Measurements from ENCODE around the gene UGT1A7.
"Not testable (repeated sequence)": the region's sequence is repeated elsewhere in the genome, so short reads cannot be mapped to it uniquely, and the experiment has no call there.

The UGT1A7 gene

DNA sequence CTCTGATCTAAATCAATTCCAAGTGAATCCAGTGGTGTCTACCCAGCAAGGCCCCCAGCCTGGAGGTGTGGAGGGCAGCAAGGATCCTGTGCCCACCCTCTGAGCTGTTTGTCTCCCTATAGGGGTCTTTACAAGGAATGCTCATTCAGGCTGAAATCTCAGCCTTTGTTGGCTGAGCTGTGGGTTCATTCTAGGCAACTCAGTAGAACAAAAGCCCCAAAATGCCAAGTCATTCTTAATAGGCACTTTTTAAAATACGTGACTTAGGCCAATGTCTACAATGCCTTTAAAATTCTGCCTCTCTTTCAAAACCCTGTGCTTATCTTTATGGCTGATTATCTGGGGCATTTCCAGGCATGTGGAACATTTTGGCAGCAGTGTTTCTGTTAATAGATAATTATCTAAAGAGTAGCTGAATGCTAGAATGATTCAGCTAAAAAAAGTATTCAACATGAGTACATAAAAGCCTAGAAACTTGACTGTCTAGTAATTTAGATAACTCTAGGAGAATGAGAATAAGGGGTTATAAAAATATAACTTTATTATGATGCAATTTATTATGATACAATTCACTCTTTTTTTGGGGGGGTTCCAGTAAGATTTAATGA lies 18.4 kb downstream of the UGT1A7 start:
- no peak overlapping the region for H3K4me3 ChIP-seq (ENCODE audit: low read depth, low read length)
- TF ChIP-seq, protein P1, sequence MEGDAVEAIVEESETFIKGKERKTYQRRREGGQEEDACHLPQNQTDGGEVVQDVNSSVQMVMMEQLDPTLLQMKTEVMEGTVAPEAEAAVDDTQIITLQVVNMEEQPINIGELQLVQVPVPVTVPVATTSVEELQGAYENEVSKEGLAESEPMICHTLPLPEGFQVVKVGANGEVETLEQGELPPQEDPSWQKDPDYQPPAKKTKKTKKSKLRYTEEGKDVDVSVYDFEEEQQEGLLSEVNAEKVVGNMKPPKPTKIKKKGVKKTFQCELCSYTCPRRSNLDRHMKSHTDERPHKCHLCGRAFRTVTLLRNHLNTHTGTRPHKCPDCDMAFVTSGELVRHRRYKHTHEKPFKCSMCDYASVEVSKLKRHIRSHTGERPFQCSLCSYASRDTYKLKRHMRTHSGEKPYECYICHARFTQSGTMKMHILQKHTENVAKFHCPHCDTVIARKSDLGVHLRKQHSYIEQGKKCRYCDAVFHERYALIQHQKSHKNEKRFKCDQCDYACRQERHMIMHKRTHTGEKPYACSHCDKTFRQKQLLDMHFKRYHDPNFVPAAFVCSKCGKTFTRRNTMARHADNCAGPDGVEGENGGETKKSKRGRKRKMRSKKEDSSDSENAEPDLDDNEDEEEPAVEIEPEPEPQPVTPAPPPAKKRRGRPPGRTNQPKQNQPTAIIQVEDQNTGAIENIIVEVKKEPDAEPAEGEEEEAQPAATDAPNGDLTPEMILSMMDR (IDR thresholded peaks at IDR 0.05; ENCODE audit: control insufficient read depth, extremely low read depth, insufficient read depth): no peak
- DNase-seq (ENCODE audit: low read depth): peak; percentile 97

DNA sequence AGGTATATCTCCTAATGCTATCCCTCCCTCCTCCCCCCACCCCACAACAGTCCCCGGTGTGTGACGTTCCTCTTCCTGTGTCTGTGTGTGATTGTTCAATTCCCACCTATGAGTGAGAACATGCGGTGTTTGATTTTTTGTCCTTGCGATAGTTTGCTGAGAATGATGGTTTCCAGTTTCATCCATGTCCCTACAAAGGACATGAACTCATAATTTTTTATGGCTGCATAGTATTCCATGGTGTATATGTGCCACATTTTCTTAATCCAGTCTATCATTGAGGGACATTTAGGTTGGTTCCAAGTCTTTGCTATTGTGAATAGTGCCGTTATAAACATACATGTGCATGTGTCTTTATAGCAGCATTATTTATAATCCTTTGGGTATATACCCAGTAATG lies 19.1 kb downstream of the UGT1A7 start:
- not testable (repeated sequence) for DNase-seq (ENCODE audit: low read depth); H3K4me3 ChIP-seq (ENCODE audit: low read depth, low read length)

DNA sequence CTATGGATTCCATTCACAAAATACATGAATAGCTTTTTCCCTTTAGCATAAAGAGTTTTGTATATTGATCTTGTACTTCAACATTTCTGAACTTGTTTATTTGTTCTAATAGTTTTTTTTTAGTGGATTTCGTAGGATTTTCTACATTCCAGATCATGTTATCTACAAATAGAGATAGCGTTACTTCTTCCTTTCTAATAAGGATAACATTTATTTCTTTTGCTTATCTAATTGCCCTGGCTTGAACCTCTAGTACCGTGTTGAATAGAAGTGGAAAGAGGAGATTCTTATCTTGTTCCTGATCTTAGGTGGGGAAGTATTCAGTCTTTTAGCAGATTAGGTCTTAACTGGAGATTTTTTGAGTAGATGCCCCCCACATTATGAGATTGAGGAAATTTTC lies 20.5 kb downstream of the UGT1A7 start:
- DNase-seq (ENCODE audit: low read depth): no peak
- H3K4me3 ChIP-seq (ENCODE audit: low read depth, low read length): no peak overlapping the region
- TF ChIP-seq, protein P1 (IDR thresholded peaks at IDR 0.05; ENCODE audit: control insufficient read depth, extremely low read depth, insufficient read depth): no peak

DNA sequence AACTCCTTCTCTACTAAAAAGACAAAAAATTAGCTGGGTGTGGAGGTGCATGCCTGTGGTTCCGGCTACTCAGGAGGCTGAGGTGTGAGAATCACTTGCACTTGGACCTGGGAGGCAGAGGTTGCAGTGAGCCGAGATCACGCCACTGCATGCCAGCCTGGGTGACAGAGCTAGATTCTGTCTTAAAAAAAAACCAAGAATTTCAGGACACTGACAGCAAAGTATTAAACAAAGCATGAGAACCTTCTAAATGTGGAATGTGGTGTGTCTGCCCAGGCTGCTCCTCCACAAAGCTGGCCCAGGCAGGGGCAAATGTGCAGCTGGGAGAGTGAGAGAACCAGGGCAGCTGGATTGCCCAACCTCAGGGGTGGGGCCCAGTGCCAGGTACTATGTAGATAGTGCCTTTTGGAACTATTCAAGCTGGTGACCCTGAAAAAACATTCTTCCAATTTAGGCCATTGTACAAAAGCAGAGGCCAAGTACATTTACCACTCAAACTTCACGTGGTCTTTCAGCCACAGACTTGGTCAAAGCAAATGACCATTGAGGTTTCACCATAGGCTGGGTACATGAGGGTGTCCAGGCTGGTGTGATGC lies 24.3 kb downstream of the UGT1A7 start:
- TF ChIP-seq, protein P1 (IDR thresholded peaks at IDR 0.05; ENCODE audit: control insufficient read depth, extremely low read depth, insufficient read depth): no peak
- H3K4me3 ChIP-seq (ENCODE audit: low read depth, low read length): no peak overlapping the region
- DNase-seq (ENCODE audit: low read depth): no peak

DNA sequence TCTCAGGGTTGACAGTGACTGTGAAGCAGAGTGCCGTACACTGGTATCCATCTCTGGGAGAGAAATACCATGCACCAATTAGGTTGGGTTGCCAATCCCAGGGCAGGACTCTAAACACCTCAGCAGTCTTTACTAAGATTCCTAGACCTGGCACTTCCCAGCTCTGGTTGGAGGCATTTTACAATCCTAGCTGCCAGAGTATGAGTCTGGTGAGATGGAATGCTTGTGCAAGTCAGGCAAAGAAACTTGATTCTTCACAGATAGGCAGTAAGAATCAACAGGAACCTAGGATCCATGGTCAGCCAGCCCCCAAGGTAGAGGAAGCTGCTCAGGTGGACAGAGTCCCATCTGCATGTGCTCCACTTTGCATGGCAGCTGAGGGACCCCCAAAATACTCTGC lies 25.0 kb downstream of the UGT1A7 start:
- no peak for DNase-seq (ENCODE audit: low read depth)
- no peak overlapping the region for H3K4me3 ChIP-seq (ENCODE audit: low read depth, low read length)
- TF ChIP-seq, protein P1 (IDR thresholded peaks at IDR 0.05; ENCODE audit: control insufficient read depth, extremely low read depth, insufficient read depth): no peak

DNA sequence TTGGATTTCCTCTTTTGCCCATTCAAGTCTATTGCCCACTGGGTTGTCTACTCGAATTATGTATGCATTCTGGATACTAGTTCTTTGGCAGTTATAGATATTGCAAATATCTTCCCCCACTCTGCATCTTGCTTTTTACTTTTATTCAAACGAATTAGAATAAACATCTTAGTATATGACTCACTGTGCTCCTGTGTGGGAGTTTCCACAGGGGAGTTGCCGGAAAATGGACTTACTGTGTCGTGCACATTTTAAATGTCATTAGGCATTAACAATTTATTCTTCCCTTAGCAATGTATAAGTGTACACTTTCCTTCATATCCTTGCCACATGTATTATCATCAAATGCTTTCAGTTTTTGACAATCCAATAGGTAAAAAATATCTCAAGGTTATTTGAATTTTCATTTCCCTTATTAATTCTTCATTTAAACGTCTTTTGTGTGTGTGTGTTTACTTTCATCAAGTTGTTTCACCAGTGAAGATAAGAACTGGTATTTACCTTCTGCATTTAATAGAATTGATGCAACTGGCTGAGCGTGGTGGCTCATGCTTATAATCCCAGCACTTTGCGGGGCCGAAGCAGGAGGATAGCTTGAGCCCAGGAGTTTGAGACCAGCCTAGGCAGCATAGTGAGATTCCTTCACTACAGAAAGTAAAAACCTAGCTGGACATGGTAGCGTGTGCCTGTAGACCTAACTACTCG lies 26.4 kb downstream of the UGT1A7 start:
- peak; percentile 22 for DNase-seq (ENCODE audit: low read depth)
- TF ChIP-seq, protein P1 (IDR thresholded peaks at IDR 0.05; ENCODE audit: control insufficient read depth, extremely low read depth, insufficient read depth): no peak

DNA sequence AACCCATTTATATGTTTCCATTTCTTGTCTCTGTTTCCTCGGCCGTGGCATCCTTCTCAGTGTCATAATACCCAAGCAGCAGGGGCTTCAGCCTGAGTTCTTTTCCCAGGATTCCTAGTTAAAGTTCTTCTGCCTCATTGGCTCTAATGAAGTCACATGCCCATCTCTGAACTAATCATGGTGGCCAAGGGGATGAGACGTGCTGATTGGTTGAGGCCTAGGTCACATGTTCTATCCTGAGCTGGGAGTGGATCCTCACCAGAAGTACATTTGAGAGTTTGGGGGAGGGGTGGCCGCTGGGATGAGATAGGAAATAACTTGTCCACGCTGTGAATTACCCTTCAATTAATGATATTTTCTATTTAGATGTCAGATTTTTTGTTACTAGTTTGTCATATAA lies 27.2 kb downstream of the UGT1A7 start:
- TF ChIP-seq, protein P1 (IDR thresholded peaks at IDR 0.05; ENCODE audit: control insufficient read depth, extremely low read depth, insufficient read depth): no peak
- DNase-seq (ENCODE audit: low read depth): no peak
- no peak overlapping the region for H3K4me3 ChIP-seq (ENCODE audit: low read depth, low read length)

More for the DNA sequence above, 26.4 kb downstream of the UGT1A7 start:
- no peak overlapping the region for H3K4me3 ChIP-seq (ENCODE audit: low read depth, low read length)
